Naive thymus-derived CD4-positive, alpha-beta T cell (primary cell): ENCODE measurements around the gene SPATA6L. TPM values are rescaled to one million over a fixed set of nuclear protein-coding genes. Genes with fewer than 3 reads are reported as not detected.
A peak's percentile ranks its signal among the peaks of the same experiment; 100 is the strongest.

Experiments used
- ATAC-seq: fragments of 150-1000 bp; cut with Tn5 transposase; 2 replicates; pipeline ENCODE4 v1.10.0; 2021; ENCODE audit warnings: mild to moderate bottlenecking, moderate library complexity
- CTCF ChIA-PET: fragments of 350-600 bp; sonication (Branson Sonifier 250); formaldehyde crosslinking; loops from one replicate; lab custom pipeline; 2021; ENCODE audit warnings: antibody characterized with exemption; lab: Charles Lee
- POLR2A ChIA-PET: fragments of 350-600 bp; sonication (Branson Sonifier 250); formaldehyde crosslinking; loops from one replicate; lab custom pipeline; 2021; ENCODE audit warnings: antibody characterized with exemption, inconsistent platforms; lab: Charles Lee
- DNase-seq, 9 donors: peaks; one replicate each; pipeline versions ENCODE4 v3.0.0 to v3.0.0-alpha.2; 2020 to 2022; ENCODE audit warnings: mixed read lengths in 1 of 9
- H3K27ac ChIP-seq: one replicate; pipeline ENCODE4 v1.7.0; 2013; ENCODE audit warnings: mild to moderate bottlenecking, low read depth, low read length, moderate library complexity
- H3K27me3 ChIP-seq, 2 donors: one replicate each; pipeline ENCODE4 v1.7.0; 2013; ENCODE audit warnings: low read length in 2 of 2, mild to moderate bottlenecking in 2 of 2, moderate library complexity in 2 of 2; ENCODE audit not compliant: control insufficient read depth in 2 of 2, insufficient read depth in 2 of 2
- H3K36me3 ChIP-seq, 3 experiments: 1 replicate in 2 of 3; 2 replicates in 1 of 3; pipeline ENCODE4 v1.7.0; 2013; ENCODE audit warnings: low read length in 3 of 3, mild to moderate bottlenecking in 3 of 3, moderate library complexity in 1 of 3; ENCODE audit not compliant: insufficient read depth in 3 of 3, control insufficient read depth in 2 of 3
- H3K4me1 ChIP-seq, 2 donors: one replicate each; pipeline ENCODE4 v1.7.0; 2013; ENCODE audit warnings: low read length in 2 of 2, mild to moderate bottlenecking in 2 of 2, moderate library complexity in 1 of 2; ENCODE audit not compliant: control insufficient read depth in 2 of 2, insufficient read depth in 2 of 2
- H3K4me3 ChIP-seq: 2 replicates; pipeline ENCODE4 v1.7.0; 2013; ENCODE audit warnings: mild to moderate bottlenecking, low read length
- H3K9me3 ChIP-seq, 3 experiments: 1 replicate in 2 of 3; 2 replicates in 1 of 3; pipeline ENCODE4 v1.7.0; 2013; ENCODE audit warnings: low read length in 3 of 3; ENCODE audit not compliant: control insufficient read depth in 2 of 3
- H3K27ac Mint-ChIP-seq, 9 donors: one replicate each; pipeline ENCODE4 v1.8.0; 2020 to 2022; ENCODE audit warnings: mixed read lengths in 9 of 9, mild to moderate bottlenecking in 8 of 9, moderate library complexity in 5 of 9, inconsistent platforms in 2 of 9
- H3K27me3 Mint-ChIP-seq, 5 donors: one replicate each; pipeline ENCODE4 v1.8.0; 2021 to 2022; ENCODE audit warnings: mixed read lengths in 5 of 5, mild to moderate bottlenecking in 1 of 5
- H3K36me3 Mint-ChIP-seq, 5 donors: one replicate each; pipeline ENCODE4 v1.8.0; 2020 to 2022; ENCODE audit warnings: mixed read lengths in 5 of 5, mild to moderate bottlenecking in 3 of 5, inconsistent platforms in 1 of 5
- H3K4me1 Mint-ChIP-seq, 7 donors: one replicate each; pipeline ENCODE4 v1.8.0; 2020 to 2022; ENCODE audit warnings: mixed read lengths in 7 of 7, mild to moderate bottlenecking in 3 of 7, inconsistent platforms in 1 of 7
- H3K4me3 Mint-ChIP-seq, 10 donors: one replicate each; pipeline ENCODE4 v1.8.0; 2020 to 2022; ENCODE audit warnings: mild to moderate bottlenecking in 10 of 10, mixed read lengths in 10 of 10, moderate library complexity in 6 of 10, inconsistent platforms in 2 of 10
- H3K9me3 Mint-ChIP-seq, 11 donors: one replicate each; pipeline ENCODE4 v1.8.0; 2020 to 2022; ENCODE audit warnings: mixed read lengths in 11 of 11, mild to moderate bottlenecking in 4 of 11, inconsistent platforms in 1 of 11, moderate library complexity in 1 of 11
- intact Hi-C, 2 donors: fragments of 100-400 bp; cut with micrococcal nuclease; formaldehyde crosslinking; loops; one replicate each; pipeline ENCODE4 v1.15.1; 2023
- polyA plus RNA-seq, 2 donors: library from polyadenylated mRNA; unstranded; fragments of 300-500 nt; fragmentation: Illumina TruSeq; gene quantifications; one replicate each; pipeline ENCODE4 v1.2.3, GENCODE V29; 2021
- total RNA-seq, 6 experiments: library from RNA in 5 of 6; stranded (reverse) in 5 of 6; gene quantifications; 1 replicate in 5 of 6; 2 replicates in 1 of 6; pipeline ENCODE4 v1.2.3 and lab custom pipeline; 2021 to 2026

The SPATA6L gene
- total and polyA plus RNA-seq, 7 experiments from 2014 or later: 0.40 to 9.2 (median 4.1) TPM

DNA sequence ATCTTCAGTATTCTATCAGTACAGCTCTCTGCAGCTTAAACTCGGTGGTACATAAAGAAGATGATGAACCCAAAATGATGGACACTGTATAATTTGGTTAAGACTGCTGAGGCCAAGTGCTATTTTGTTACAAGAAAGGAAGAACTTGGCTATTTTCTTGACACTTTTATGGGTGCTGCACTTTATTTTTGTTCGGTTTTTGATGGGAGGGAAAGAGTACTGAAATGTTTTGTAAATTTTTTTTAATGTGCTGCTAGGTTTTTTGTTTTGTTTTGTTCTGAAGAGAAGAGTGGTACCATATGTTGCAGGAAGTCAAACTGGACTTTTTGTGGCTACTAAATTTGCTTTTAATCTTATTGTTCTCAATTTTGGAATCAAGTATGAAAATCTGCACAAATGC is 39.7 kb upstream of the SPATA6L start:
- Mint-ChIP-seq H3K9me3 (no peaks in the 10 kb centered on the region), H3K27ac (peak overlapping the region in 8 of 9 donors; percentile 9 to 85 (median 39)), H3K4me1 (peaks cover 2 to 26% (median 16%) of the 10 kb centered on the region in 7 donors), H3K4me3 (no peak overlapping the region), H3K27me3 (no peaks in the 10 kb centered on the region), H3K36me3 (peaks cover 0 to 48% (median 33%) of the 10 kb centered on the region in 5 donors)
- H3K27ac ChIP-seq: no peak overlapping the region
- ATAC-seq (no peak), DNase-seq (no peak)
- ChIA-PET POLR2A (no interaction called here), CTCF (interaction anchor here (1.1 kb wide), 1 partner anchor 52 kb away, joined by 3 read pairs; no protein-coding TSS in a partner anchor)
- no peak overlapping the region for H3K4me3 ChIP-seq
- H3K9me3 ChIP-seq: no peaks in the 10 kb centered on the region
- intact Hi-C loops: loop anchor here in 1 of 2 donors (2.0 kb wide), 1 partner anchor 17 kb away; no protein-coding TSS in a partner anchor
- H3K27me3 ChIP-seq: no peaks in the 10 kb centered on the region
- H3K4me1 ChIP-seq: no peaks in the 10 kb centered on the region
- H3K36me3 ChIP-seq: peaks cover 4 to 37% (median 4%) of the 10 kb centered on the region in 3 experiments

DNA sequence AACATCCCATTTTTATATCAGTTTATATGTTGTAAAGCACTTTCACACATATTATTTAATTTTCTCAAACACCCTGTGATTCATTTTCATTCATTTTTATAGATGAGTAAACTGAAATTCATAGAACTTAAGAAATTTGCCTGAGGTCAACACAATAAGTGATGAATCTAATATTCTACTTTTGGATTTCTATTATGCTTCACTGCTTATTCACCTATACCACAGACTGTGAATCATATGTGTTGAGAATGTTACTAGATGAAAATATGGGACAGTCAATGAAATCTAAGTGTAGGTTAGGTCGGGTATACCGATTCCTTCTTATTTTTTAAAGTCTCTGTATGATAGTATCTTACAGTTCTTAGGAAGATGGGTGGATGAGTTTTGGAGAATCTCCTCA is 37.8 kb upstream of the SPATA6L start:
- Mint-ChIP-seq H3K4me3 (no peak overlapping the region), H3K27ac (peak overlapping the region in 4 of 9 donors; percentile 43 to 69 (median 46)), H3K4me1 (peaks cover 2 to 27% (median 20%) of the 10 kb centered on the region in 7 donors), H3K27me3 (no peaks in the 10 kb centered on the region), H3K36me3 (peaks cover 0 to 44% (median 31%) of the 10 kb centered on the region in 5 donors), H3K9me3 (no peaks in the 10 kb centered on the region)
- Histone ChIP-seq H3K4me3 (no peak overlapping the region), H3K27me3 (no peaks in the 10 kb centered on the region), H3K36me3 (peaks cover 1 to 36% (median 4%) of the 10 kb centered on the region in 3 experiments), H3K4me1 (no peaks in the 10 kb centered on the region), H3K27ac (no peak overlapping the region), H3K9me3 (no peaks in the 10 kb centered on the region)
- ATAC-seq: no peak
- intact Hi-C loops: loop anchor here in 1 of 2 donors (2.0 kb wide), 1 partner anchor 15 kb away; no protein-coding TSS in a partner anchor
- CTCF ChIA-PET: no interaction called here
- no peak for DNase-seq
- POLR2A ChIA-PET: interaction anchor here (0.7 kb wide), 1 partner anchor 38 kb away, joined by 3 read pairs; no protein-coding TSS in a partner anchor

DNA sequence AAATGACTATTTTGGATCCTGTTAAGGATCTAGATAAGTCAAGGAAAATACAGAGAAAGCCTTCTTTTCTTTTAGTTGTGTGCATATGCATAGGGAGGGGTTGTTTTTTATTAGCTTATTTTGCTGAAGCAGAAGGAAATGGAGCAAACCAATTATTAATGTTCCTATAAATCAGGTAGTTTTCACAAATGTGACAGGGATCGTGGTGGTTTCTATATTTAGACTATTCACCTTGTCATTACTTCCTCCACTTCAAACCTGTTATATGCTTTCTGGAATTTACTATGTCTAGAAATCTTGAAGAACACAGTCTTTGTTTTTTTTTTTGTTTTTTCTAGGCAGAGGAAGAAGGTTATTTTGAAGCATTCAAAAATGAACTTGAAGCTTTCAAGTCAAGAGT is 35.2 kb upstream of the SPATA6L start:
- POLR2A ChIA-PET: interaction anchor here (0.6 to 1.8 kb wide), 6 partner anchors 17 to 89 kb away, joined by 3 to 4 read pairs (median 3); partner anchors contain the start of gene CDC37L1
- H3K27ac Mint-ChIP-seq: peak overlapping the region in 8 of 9 donors; percentile 1 to 66 (median 42)
- no peak overlapping the region for H3K4me3 Mint-ChIP-seq

DNA sequence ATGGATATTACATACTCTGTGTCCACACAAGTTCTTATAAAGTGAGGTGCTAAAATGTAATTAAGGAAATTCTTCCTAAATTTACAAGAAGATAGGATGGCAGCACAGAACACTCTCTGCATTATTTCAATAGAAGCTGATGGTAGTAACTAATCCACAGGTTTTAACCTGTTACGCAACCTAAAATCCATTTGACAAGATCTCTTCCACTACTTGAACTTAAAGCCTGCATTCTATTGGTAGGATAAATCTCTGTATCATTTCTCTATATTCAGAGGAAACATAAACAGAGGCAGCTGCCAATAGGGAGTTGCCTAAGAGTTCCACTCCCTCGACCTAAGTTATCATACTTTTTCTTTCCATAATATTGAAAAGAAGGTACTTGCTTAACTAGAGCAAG is 34.7 kb upstream of the SPATA6L start:
- Mint-ChIP-seq H3K27me3 (no peaks in the 10 kb centered on the region), H3K36me3 (peaks cover 0 to 36% (median 20%) of the 10 kb centered on the region in 5 donors), H3K4me3 (no peak overlapping the region), H3K4me1 (peaks cover 4 to 33% (median 21%) of the 10 kb centered on the region in 7 donors), H3K9me3 (no peaks in the 10 kb centered on the region), H3K27ac (peak overlapping the region in 6 of 9 donors; percentile 1 to 66 (median 54))
- Histone ChIP-seq H3K27me3 (no peaks in the 10 kb centered on the region), H3K36me3 (peaks cover 8 to 42% (median 18%) of the 10 kb centered on the region in 3 experiments), H3K4me1 (no peaks in the 10 kb centered on the region), H3K27ac (no peak overlapping the region), H3K9me3 (no peaks in the 10 kb centered on the region), H3K4me3 (no peak overlapping the region)
- ChIA-PET CTCF (no interaction called here), POLR2A (interaction anchor here (1.0 to 1.8 kb wide), 3 partner anchors 18 to 22 kb away, joined by 3 to 4 read pairs (median 3); partner anchors contain the start of gene CDC37L1)
- intact Hi-C loops: no loop called here
- DNase-seq (no peak), ATAC-seq (no peak)

More for the DNA sequence above, 35.2 kb upstream of the SPATA6L start:
- peaks cover 8 to 46% (median 18%) of the 10 kb centered on the region in 3 experiments for H3K36me3 ChIP-seq
- H3K4me1 Mint-ChIP-seq: peaks cover 4 to 32% (median 21%) of the 10 kb centered on the region in 7 donors
- CTCF ChIA-PET: interaction anchor here (1.2 kb wide), 1 partner anchor 61 kb away, joined by 3 read pairs; no protein-coding TSS in a partner anchor
- DNase-seq (no peak), ATAC-seq (no peak)
- no peak overlapping the region for H3K4me3 ChIP-seq
- H3K27me3 Mint-ChIP-seq: no peaks in the 10 kb centered on the region
- intact Hi-C loops: no loop called here
- no peaks in the 10 kb centered on the region for H3K9me3 Mint-ChIP-seq
- H3K36me3 Mint-ChIP-seq: peaks cover 0 to 34% (median 23%) of the 10 kb centered on the region in 5 donors
- no peaks in the 10 kb centered on the region for H3K4me1 ChIP-seq
- no peak overlapping the region for H3K27ac ChIP-seq
- H3K27me3 ChIP-seq: no peaks in the 10 kb centered on the region
- H3K9me3 ChIP-seq: no peaks in the 10 kb centered on the region

DNA sequence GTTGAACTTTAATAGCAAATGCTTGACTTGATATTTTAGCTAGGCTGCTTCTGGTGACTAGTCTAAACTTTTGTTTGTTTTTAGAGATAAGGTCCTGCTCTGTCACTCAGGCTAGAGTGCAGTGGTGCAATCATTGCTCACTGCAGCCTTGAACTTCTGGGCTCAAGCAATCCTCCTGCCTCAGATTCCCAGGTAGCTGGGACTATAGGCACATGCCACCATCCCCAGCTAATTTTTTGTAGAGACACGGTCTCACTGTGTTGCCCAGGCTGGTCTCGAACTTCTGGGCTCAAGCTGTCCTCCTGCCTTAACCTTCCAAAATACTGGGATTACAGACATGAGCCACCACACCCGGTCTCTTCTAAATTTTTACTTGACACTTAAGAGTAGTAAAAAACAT is 33.8 kb upstream of the SPATA6L start:
- Mint-ChIP-seq H3K9me3 (no peaks in the 10 kb centered on the region), H3K36me3 (peaks cover 0 to 36% (median 17%) of the 10 kb centered on the region in 5 donors), H3K4me3 (no peak overlapping the region), H3K4me1 (peaks cover 4 to 31% (median 23%) of the 10 kb centered on the region in 7 donors), H3K27me3 (no peaks in the 10 kb centered on the region), H3K27ac (peak overlapping the region in 3 of 9 donors; percentile 31 to 62 (median 48))
- no peaks in the 10 kb centered on the region for H3K27me3 ChIP-seq
- no peak overlapping the region for H3K27ac ChIP-seq
- ATAC-seq: no peak
- intact Hi-C loops: no loop called here
- ChIA-PET CTCF (no interaction called here), POLR2A (interaction anchor here (0.8 kb wide), 1 partner anchor 22 kb away, joined by 3 read pairs; no protein-coding TSS in a partner anchor)
- H3K4me3 ChIP-seq: no peak overlapping the region
- H3K9me3 ChIP-seq: no peaks in the 10 kb centered on the region
- no peaks in the 10 kb centered on the region for H3K4me1 ChIP-seq
- peaks cover 8 to 43% (median 18%) of the 10 kb centered on the region in 3 experiments for H3K36me3 ChIP-seq
- DNase-seq: no peak

DNA sequence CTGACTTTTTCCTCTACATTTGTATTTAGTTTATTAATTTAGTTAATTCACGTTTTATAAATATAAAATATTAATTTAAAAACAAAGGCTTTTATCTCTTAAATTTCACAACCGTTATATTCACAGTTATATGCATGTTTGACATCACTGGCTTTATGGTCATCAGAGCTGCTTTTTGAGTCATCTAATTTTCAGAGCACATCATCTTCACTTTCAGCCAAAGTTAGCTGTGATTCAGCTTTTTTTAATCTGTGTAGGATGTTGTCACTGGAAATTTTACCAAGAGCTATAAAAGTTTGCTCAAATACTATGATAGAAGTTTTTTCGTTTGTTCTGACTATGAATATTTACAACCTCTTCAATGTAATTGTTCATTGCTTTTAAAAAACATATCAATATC is 25.5 kb upstream of the SPATA6L start:
- ChIA-PET POLR2A (interaction anchor here (0.7 to 2.1 kb wide), 3 partner anchors 10 to 15 kb away, joined by 3 to 7 read pairs (median 5); partner anchors contain the start of gene CDC37L1), CTCF (no interaction called here)
- DNase-seq (no peak), ATAC-seq (no peak)
- intact Hi-C loops: no loop called here
- Histone ChIP-seq H3K4me3 (no peak overlapping the region), H3K4me1 (peaks cover 0 to 3% of the 10 kb centered on the region in 2 donors), H3K27ac (no peak overlapping the region), H3K27me3 (no peaks in the 10 kb centered on the region), H3K36me3 (peaks cover 5 to 21% (median 5%) of the 10 kb centered on the region in 3 experiments), H3K9me3 (no peaks in the 10 kb centered on the region)
- Mint-ChIP-seq H3K4me3 (no peak overlapping the region), H3K4me1 (peaks cover 7 to 59% (median 46%) of the 10 kb centered on the region in 7 donors), H3K36me3 (peaks cover 0 to 44% (median 14%) of the 10 kb centered on the region in 5 donors), H3K27ac (peak overlapping the region in 1 of 9 donors; percentile 73), H3K9me3 (no peaks in the 10 kb centered on the region), H3K27me3 (no peaks in the 10 kb centered on the region)
